Measurements from ENCODE around the gene KIAA0825. TPM values are rescaled to one million over a fixed set of nuclear protein-coding genes. Genes with fewer than 3 reads are reported as not detected.

The KIAA0825 gene
- total RNA-seq, 1 experiment from 2014 or later, result 1.3 TPM

GRCh38 chr5:94420885-94421284 lies 197.5 kb downstream of the KIAA0825 start (continued):
- TF ChIP-seq E2F1 (CRISPR knock-in tag; IDR thresholded peaks at IDR 0.05) (no peak), PRDM15 (CRISPR knock-in tag; IDR thresholded peaks at IDR 0.05) (no peak), NR2C2 (CRISPR knock-in tag; IDR thresholded peaks at IDR 0.05) (no peak), ZNF121 (CRISPR knock-in tag; IDR thresholded peaks at IDR 0.05) (no peak), HMGXB4 (CRISPR knock-in tag; IDR thresholded peaks at IDR 0.05) (no peak), ZNF219 (CRISPR knock-in tag; IDR thresholded peaks at IDR 0.05; ENCODE audit: borderline replicate concordance) (no peak), ELF4 (CRISPR knock-in tag; IDR thresholded peaks at IDR 0.05; ENCODE audit: low read depth) (no peak), ESRRA (CRISPR knock-in tag; IDR thresholded peaks at IDR 0.05; ENCODE audit: borderline replicate concordance) (no peak), AFF4 (CRISPR knock-in tag; IDR thresholded peaks at IDR 0.05; ENCODE audit: borderline replicate concordance) (no peak), STAT6 (CRISPR knock-in tag; conservative IDR thresholded peaks at IDR 0.05; ENCODE audit: low read depth) (no peak), FOXK1 (CRISPR knock-in tag; IDR thresholded peaks at IDR 0.05) (no peak)

GRCh38 chr5:94415798-94416197 lies 202.6 kb downstream of the KIAA0825 start:
- CTCF ChIA-PET, result no interaction called here
- Mint-ChIP-seq H3K36me3 (peaks cover 2% of the 10 kb centered on the region; the same call in 1 of the 2 replicates), H3K4me1 (peaks cover 6% of the 10 kb centered on the region; the same call in 1 of the 2 replicates), H3K9me3 (peaks cover 13% of the 10 kb centered on the region), H3K27me3 (ENCODE audit: low read depth) (no peaks in the 10 kb centered on the region), H3K27ac (no peak overlapping the region), H3K4me3 (no peak overlapping the region)
- POLR2A ChIA-PET, result no interaction called here
- ATAC-seq (no peak), DNase-seq (ENCODE audit: low spot score) (no peak)
- TF ChIP-seq GABPB1 (CRISPR knock-in tag; IDR thresholded peaks at IDR 0.05), result no peak
- no peak for TF ChIP-seq ZBTB43 (CRISPR knock-in tag; IDR thresholded peaks at IDR 0.05)
- TF ChIP-seq ZBTB21 (CRISPR knock-in tag; IDR thresholded peaks at IDR 0.05; ENCODE audit: borderline replicate concordance), result no peak
- TF ChIP-seq JAZF1 (CRISPR knock-in tag; IDR thresholded peaks at IDR 0.05), result no peak
- TF ChIP-seq ZSCAN18 (CRISPR knock-in tag; IDR thresholded peaks at IDR 0.05), result no peak
